HG02938 (cell line): ENCODE results near the gene SNX10.

Experiments used
- ATAC-seq: cut with Tn5 transposase; IDR thresholded peaks from one replicate; pipeline ENCODE4 v1.9.1; 2021; ENCODE audit warnings: mild to moderate bottlenecking, moderate library complexity; ENCODE audit not compliant: unreplicated experiment

Gene SNX10

DNA sequence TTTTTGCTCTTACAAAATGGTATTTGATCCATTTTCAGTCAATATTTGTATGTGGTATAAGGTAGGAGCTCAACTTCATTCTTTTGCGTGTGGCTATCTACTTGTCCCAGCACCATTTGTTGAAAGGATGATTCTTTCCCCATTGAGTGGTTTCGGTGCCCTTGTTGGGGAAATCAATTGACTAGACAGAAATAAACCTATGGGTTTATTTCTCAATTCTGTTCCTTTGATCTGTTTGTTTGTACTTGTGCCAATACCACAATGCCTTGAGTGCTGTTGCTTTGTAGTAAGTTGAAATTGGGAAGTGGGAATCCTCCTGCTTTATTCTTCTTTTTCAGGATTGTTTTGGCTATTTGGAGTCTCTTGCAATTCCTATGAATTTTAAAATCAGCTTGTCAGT is 41.0 kb downstream of the SNX10 start:
- no peak for ATAC-seq

DNA sequence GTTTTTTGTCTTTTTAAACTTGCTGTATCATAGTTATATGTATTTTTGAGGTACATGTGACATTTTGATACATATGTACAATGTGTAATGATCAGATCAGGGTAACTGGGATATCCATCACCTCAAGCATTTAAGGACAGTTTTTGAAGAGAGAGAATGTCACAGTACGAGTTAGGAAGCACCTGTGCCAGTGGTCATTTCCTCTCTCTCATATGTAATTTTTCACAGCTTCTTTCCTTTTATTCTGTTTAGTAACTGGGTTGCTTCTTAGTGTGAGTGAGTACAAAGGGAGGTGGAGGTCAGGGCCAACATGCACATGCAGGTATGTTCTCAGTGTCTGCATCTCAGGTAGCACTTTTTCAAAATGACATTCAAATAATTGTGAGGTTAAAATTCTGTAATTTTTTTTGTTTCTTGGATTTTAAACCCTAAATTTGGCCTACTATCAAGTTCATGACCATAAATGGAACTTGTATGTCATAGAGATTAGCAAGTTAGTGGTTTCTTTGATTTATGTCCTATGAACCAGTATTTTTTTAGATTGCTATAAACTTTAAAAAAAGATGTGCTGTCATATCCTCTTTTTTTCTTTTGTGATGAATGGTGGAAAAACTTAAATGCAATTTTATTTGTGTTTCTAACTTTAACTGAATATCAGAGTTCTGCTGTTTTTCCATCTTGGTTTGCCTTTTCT is 42.7 kb downstream of the SNX10 start:
- ATAC-seq: no peak

DNA sequence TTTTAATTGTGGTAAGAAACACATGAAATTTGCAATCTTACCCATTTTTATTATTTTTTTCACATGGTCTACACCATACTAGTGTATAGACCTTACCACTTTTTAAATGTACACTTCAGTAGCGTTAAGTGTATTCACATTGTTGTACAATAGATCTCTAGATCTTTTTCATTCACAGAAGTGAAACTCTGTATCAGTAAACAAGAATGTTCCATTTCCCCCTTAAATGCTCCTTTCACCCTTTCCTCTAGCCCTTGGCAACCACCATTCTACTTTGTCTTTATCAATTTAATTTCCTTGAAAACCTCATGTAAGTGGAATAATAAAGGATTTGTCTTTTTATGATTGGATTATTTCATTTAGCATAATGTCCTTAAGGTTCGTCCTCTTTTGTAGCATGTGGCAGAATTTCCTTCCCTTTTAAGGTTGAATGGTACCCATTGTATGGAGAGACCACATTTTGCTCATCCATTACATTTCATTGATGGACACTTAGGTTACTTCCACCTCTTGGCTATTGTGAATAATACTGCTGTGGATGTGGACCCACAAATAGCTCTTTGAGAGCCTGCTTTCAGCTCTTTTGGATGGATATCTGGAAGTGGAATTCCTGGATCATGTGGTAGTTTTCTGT is 45.7 kb downstream of the SNX10 start:
- no peak for ATAC-seq

DNA sequence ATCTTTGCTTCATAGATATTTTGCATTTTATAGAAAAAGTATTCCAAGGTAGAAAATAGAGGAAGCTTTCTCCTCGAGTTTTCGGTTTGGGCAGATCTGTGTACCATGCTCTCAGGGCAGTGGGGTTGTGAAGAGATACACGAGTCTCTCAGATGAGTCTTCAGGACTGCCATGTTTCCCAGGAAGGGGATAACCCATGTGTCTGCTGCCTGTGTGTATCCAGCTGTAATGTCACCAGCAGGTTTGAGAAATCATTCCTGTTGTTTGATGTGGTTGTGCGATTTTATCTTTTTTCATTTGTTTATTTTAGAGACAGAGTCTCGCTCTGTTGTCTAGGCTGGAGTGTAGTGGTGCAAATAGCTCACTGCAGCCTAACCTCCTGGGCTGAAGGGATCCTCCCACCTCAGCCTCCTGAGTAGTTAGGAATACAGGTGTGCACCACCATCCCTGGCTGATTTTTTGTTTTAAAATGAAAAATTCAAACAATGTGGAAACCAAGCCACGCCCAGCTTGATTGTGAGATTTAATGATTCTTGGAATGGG is 48.9 kb downstream of the SNX10 start:
- ATAC-seq: no peak

DNA sequence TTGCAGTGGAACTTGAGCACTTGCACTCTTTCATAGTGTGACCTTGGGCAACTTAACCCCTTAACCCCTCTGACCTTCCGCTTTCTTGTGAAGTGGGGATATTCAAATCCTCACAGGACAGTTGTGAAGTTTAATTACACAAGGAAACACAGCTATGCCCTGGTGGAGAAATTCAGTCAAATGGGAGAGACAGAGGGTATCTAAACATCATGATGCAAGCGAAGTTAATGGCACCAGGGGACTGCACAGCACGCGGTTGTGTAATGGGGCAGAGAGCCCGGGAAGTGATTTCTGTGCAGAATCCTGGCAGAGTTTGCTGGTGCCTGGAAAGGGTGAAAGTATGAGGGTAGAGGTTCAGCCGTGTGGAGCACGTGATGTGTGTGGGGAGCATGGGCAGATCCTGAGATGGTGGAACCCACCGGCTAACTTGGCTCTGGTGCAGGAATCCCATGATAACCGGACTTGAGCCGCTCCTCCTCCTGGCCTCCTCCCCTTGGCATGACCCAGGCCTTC is 51.7 kb downstream of the SNX10 start:
- ATAC-seq: no peak

DNA sequence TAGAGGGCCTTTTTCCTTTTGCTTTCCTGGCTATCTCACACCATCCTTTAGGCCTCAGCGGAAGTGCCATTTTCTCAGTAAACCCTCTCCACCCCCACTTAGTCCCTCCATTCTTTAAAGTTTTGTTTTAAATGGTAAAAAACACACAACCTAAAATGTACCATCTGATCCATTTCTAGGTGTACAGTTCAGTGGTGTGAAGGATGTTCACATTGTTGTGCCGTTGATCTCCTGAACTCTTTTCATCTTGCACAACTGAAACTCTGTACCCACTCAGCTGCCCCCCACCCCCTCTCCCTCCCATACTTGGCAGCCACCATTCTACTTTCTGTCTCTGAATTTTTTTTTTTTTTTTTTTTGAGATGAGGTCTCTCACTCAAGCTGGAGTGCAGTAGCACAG is 52.2 kb downstream of the SNX10 start:
- no peak for ATAC-seq

DNA sequence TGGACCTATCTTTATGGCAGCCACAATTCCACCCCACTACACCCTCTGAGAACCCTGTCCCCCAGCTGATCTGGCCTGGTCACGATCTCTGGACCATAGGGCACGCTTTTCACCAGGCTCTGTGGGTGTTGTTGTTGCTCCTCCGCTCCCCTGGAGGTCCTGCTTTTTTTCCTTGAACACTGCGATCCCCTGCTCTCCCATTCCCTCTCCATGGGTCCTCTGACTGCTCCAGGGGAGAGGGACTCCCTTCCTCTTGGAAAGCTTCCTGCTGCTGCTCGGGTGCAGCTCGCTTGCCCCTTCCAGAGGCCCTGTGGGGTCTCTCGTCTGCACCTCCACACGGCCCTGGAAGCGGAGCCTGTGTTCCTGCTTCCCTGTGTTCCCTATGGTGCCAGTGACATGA is 53.5 kb downstream of the SNX10 start:
- ATAC-seq: no peak

DNA sequence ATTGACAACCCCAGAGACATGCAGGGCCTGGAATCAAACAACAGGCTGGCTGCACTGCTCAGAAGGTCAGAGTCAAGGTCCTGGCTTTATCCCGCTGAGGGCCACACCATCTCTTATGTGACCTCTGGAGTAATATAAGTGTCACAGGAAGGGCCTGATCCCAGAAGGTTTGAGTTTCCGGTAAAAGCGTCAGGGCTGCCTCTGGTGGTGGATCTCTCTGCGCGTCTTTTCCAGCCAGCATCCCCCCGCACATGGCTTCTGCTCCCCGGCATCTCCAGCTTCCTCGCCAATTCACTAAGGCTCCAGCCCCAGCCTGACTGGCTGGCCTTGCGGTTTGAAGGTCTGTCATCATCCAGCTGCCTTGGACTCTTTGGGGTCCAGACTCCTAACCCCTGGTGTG is 54.2 kb downstream of the SNX10 start:
- no peak for ATAC-seq

DNA sequence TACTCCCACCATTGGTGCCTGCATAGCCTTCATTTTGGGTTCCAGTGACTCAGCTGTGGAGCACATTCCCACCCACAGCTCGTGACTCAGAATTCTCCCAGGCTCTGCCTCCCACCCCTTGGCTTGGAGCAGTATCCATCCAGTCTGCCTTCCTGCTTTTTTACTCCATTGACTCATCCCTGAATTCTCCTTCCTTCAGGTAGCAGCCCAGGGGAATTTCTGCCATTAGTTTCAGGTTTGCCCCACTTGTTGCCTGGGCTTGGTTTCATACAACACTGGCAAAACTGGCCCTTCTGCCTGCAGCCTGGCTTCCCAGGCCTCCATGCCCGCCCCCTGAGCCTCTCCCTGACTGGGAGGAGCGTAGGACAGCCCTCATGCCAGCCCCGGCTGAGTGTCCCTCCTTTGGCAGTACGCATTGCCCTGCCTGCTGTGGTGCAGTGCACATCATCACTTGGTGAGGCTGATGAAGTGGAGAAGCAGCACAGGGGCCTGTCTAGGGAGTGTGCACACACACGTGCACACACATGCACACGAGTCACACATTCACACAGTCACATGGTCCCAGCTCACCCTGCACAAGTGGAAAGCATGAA is 55.0 kb downstream of the SNX10 start:
- ATAC-seq: no peak

DNA sequence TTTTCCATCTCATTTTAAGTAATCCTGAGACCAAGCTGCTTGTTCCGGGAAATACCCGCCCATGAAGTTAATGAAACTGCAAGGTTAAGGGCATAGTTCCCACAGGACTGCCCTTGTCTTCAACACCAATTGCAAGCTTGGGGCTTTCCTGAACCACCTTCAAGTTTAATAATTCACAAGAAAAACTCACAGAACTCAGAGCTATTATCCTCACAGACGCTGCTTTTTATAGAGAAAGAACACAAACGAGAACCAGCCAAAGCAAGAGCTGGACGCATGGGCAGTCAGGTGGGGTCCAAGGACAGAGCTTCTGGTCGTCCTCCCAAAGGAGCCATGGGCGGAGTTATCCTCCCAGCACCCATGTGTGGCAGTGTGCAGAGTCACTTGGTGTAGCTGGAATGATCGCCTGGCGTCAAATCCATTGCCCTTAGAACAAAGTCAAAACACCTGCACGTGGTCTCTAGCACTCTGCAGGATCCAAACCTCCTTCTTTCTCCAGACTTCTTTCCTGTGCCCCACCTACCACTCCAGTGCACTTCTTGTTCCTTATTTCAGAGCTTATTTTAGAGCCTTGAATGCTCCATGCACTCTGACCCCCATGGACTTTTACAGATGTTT is 56.7 kb downstream of the SNX10 start:
- ATAC-seq: peak; percentile 62

DNA sequence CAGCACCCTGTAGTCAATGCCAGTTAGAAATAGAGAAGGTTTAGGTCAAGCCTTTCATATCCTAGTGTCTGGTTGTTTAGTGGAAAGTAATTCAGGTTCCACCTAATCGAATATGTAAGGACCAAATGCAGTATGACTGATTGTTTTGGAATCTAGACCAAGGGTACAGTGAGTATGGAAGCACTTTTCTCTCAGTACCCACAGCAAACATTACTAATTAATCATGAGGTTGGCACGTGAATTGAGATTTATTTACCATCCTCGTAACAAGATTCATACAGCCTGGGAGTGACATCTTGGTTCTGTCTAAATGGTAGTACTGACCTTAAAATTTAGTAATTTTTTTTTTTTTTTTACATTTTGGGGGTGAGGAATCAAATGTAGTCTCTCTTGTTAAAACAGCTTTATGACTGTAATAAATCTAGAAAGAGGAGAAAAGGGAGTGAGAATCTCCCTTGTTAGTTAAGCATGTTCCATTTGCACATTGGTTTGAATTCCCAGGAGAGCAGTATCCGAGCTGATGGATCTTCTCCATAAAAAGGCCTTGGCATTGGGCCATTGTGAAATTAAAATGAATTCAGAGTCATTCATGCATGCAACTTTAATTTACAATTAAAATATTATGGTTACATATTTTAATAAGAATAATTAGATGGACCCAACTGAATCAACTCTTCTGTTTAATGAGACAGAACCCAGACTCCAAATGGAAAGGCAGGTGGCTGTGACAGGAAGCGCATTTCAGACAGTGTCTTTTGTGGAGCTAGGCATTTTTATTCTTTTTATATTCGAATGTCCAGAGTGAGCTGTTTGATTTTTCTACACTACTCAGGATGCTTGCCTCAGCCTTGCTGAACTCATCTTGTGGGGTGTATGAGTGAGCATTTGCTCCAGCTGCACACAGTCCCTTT is 57.6 kb downstream of the SNX10 start:
- ATAC-seq: no peak

DNA sequence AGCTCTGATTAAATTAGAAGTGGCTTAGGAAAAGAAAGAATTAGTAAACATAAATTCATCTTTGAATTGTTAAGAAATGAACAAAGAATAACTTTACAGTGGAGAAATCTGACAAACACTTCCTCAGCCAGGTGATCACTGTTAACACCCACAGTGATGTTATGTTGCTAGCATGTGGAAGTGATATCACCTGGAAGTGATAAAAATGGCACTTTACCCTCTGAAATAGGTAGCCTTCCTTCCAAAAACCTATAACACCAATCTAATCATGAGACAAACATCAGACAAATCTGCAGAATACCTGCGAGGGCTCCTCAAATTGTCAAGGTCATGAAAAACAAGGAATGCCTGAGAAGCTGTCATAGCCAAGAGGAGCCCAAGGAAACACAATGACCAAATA is 59.5 kb downstream of the SNX10 start:
- ATAC-seq: no peak

DNA sequence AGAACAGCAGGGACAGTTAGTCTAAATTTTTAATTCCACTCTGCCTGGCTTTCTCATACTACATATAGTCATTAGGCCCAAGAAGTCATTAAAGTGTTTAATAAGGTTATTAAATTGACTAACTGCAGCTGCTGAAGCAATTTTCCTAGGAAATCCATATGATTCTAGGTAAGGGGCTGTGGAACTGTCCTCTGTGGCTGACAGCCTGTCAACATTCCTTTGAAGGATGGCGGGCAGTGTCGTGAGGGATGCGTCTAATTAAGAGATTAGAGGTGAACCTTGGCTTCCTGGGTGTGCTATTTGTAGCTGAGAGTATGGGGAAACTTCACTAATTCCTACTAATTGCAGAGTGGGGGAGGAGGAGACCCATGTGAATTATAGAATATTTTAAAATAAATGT is 64.6 kb downstream of the SNX10 start:
- ATAC-seq: no peak

DNA sequence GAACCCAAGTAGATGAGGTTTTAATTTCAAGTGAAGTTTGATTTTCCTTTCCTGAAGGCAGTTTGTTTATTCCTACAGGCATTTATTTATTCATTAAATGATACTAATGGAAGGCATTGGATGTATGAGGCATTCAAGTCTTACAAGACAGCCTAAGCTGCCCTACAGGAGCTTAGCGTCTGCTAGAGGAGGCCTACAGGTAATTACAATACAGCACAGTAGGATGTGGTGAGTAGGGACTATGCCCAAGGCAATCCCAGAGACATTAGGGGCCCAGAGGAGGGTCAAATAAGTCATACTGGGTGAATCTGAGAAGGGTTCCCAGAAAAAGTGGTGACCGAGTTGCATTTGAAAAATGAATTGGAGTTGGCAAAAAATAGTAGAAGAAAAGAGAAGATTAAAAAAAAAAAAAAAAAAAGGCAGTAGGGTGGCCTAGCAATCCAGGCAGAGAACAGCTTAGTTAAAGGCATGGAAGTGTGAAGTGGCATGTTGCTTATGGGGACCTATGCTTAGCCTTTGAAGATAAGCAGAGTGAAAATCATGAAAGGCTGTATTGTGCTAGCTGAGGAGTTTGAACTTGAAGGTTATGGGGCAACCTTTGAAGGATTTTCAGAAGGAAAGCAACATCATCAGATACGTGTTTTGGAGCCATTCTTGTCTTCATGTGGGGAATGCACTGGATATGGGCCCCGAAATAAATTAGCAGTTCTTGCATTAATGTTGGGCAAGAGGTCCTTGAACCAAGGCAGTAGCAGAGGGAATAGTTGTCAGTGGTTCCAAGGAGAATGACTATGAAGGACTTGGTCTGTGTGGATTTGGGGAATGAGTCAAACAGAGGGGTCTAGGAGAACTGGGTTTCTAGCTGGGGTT is 65.5 kb downstream of the SNX10 start:
- no peak for ATAC-seq

DNA sequence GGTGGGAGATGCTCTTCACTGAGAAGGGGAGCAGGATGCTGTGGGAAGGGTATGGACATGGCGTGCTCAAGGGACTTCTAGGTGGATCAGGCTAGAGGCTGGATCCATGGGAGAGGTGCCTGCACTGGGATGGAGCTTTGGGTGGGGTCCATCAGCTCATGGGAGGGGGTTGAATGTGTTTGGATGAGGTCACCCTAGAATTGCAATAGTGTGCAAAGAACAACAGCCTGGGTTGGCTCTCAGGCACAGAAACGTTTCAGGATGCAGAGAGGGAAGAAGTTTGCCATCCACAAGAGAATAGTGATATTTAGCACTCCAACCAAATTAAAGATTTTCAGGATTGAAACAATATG is 66.1 kb downstream of the SNX10 start:
- no peak for ATAC-seq

DNA sequence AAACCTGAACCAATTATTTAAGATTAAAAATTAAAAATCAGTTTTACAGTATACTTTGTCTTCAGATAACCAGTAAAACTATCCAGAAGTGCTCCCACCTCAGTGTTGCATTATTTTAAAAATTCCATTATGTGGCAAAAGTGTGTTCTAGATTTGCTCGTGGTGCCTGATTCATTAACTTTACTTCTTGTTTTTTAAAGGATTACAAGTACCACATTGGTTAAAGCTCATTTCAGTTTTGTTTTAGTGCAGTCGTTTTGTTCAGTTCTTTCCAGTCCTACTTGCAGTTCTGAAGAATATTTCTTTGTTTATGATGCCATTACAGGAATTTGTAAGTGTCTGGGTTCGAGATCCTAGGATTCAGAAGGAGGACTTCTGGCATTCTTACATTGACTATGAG is 69.0 kb downstream of the SNX10 start:
- no peak for ATAC-seq

DNA sequence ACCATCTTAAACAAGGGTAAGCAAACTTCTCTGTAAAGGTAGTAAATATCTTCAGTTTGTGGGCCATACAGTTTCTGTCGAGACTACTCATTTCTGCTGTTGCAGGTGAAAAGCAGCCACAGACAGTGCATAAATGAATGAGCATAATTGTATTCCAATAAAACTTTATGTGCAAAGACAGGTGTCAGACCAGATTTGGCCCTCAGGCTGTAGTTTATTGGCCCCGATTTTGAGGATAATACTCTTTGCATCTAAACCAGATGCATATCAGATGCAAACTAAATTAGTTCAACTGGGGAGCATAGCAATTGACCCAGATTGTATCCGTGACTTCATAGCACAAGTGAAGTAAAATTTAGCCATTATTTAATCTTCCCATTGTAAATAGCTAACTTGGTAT is 70.0 kb downstream of the SNX10 start:
- ATAC-seq: no peak

DNA sequence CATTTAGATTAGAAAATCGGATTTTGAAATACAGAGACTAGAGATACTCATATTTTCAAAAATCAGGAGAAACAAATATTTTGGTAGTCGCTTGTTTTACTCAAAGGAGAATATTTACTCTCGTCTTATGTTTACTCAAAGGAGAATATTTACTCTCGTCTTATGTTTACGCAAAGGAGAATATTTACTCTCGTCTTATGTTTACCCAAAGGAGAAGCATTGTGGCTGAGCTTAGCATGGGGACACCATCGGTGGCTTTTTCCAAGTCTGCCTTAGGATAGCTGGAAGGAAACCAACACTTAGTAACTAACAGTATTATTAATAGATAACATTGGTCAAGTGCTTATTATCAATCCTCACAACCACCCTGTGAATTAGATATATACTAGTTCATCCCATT is 71.8 kb downstream of the SNX10 start:
- no peak for ATAC-seq

DNA sequence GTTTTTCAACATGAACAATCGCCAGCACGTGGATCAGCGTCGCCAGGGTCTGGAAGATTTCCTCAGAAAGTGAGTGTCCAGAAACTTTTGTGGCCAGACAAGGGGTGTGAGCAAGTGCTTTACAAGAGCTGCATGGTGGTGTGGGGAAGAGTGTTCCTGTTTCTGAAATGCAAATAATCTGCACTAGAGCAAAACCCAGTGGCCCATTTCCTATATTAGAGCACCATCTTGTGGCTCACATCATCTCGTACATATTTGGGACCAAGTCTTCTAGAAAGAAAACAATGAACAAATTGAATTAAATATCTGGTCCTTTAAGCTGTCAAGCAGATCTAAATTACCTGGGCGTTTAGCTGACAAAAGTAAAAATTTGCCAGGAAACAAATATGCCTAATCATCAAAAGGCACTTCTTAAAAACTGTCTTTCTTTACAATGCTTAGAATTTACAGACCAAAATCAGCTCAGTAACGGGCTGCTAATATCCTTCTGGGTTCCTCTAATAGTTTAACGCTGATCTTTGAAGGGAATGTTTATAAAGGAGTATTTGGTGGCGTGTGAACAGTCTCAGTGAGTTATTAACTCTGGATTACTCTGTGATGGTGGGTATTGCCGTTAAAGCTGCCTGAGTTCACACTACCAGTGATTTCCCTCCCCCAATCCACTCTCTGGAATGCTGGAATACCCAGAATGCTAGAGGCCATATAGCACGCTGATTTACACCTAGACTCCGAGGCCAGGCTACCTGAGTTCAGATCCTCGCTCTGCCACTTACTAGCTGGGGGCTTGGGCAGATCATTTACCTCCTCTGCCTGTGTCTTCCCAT is 73.6 kb downstream of the SNX10 start:
- ATAC-seq: peak; percentile 78
